GM12878 (cell line): Measurements from ENCODE around the gene KIF17. TPM values are rescaled to one million over a fixed set of nuclear protein-coding genes. Genes with fewer than 3 reads are reported as not detected.

Source experiments
- ATAC-seq: fragments of 200-7000 bp; cut with Tn5 transposase; 3 replicates; pipeline ENCODE4 v1.9.1; 2020; ENCODE audit warnings: mild to moderate bottlenecking, moderate library complexity
- BruUV-seq: library from RNA; stranded (reverse); fragments of 400-500 nt; replicated peaks from 2 replicates; lab custom pipeline; 2021; lab: Mats Ljungman, UMichigan
- CTCF ChIA-PET: fragments of 300-600 bp; sonication (Branson Sonifier 250); formaldehyde crosslinking; extraction: SDS; loops from one replicate; lab custom pipeline; 2021; ENCODE audit warnings: inconsistent platforms; lab: Yijun Ruan, JAX
- POLR2A ChIA-PET: fragments of 350-600 bp; formaldehyde crosslinking; extraction: SDS; loops from one replicate; lab custom pipeline; 2021; ENCODE audit warnings: inconsistent platforms; lab: Charles Lee
- RAD21 ChIA-PET: fragments of 300-600 bp; sonication (Branson Sonifier 250); formaldehyde crosslinking; loops from one replicate; lab custom pipeline; 2023; ENCODE audit warnings: antibody characterized with exemption; ENCODE audit not compliant: unreplicated experiment; lab: Charles Lee
- SMC1A ChIA-PET: fragments of 300-600 bp; sonication (Branson Sonifier 250); formaldehyde crosslinking; loops from one replicate; lab custom pipeline; 2023; ENCODE audit not compliant: unreplicated experiment, uncharacterized antibody; lab: Charles Lee
- DNase-seq: peaks from one replicate; pipeline ENCODE4 v3.0.0-alpha.2; 2011; ENCODE audit warnings: low read depth, low spot score
- FAIRE-seq: peaks from 3 replicates; lab custom pipeline; 2011; peaks lifted over from hg19 to GRCh38; lab: Jason Lieb, UNC
- H2AFZ ChIP-seq: 2 replicates; pipeline ENCODE4 v1.6.0; 2011; ENCODE audit warnings: low read depth, low read length, control low read depth; ENCODE audit not compliant: control insufficient read depth
- H3K27ac ChIP-seq: 2 replicates; pipeline ENCODE4 v1.5.1; 2011; ENCODE audit warnings: control low read depth; ENCODE audit not compliant: control insufficient read depth, insufficient read depth
- H3K27me3 ChIP-seq, 2 experiments: replicated peaks in 1 of 2; 2 replicates each; pipeline versions ENCODE4 v1.6.0 to v1.6.1; 2011; ENCODE audit warnings: low read length in 1 of 2; ENCODE audit not compliant: control insufficient read depth in 2 of 2, insufficient read depth in 2 of 2
- H3K36me3 ChIP-seq, 2 experiments: 2 replicates each; pipeline ENCODE4 v1.5.1; 2011; ENCODE audit warnings: low read length in 1 of 2; ENCODE audit not compliant: control insufficient read depth in 2 of 2, insufficient read depth in 2 of 2
- H3K4me1 ChIP-seq: 2 replicates; pipeline ENCODE4 v1.6.1; 2011; ENCODE audit warnings: mild to moderate bottlenecking, low read length, moderate library complexity, mixed read lengths; ENCODE audit not compliant: control insufficient read depth, insufficient read depth
- H3K4me2 ChIP-seq: 2 replicates; pipeline ENCODE4 v1.6.0; 2011; ENCODE audit warnings: control low read depth; ENCODE audit not compliant: control insufficient read depth, insufficient read depth
- H3K4me3 ChIP-seq: fragments of 200-600 bp; sonication (generic); 2 replicates; pipeline ENCODE4 v1.5.1; 2016
- H3K79me2 ChIP-seq: 2 replicates; pipeline ENCODE4 v1.6.0; 2011; ENCODE audit warnings: low read length; ENCODE audit not compliant: control insufficient read depth, insufficient read depth
- H3K9ac ChIP-seq: 2 replicates; pipeline ENCODE4 v1.8.0; 2011; ENCODE audit warnings: low read length, control low read depth, mixed read lengths; ENCODE audit not compliant: control insufficient read depth, insufficient read depth
- H3K9me3 ChIP-seq: replicated peaks from 3 replicates; pipeline ENCODE4 v1.5.1; 2011; ENCODE audit warnings: mild to moderate bottlenecking, low read length; ENCODE audit not compliant: control insufficient read depth, insufficient read depth
- H4K20me1 ChIP-seq: 2 replicates; pipeline ENCODE4 v1.6.0; 2011; ENCODE audit not compliant: control insufficient read depth, insufficient read depth
- ASH2L ChIP-seq: fragments of 300-600, 200-600 bp; sonication (generic); IDR thresholded peaks from 2 replicates; pipeline ENCODE4 v1.6.1; 2017; ENCODE audit warnings: low read depth, mild to moderate bottlenecking, borderline replicate concordance
- BCLAF1 ChIP-seq: fragments of 450-650 bp; IDR thresholded peaks from 2 replicates; pipeline ENCODE4 v1.6.1; 2017; ENCODE audit warnings: antibody characterized with exemption, mild to moderate bottlenecking, moderate library complexity
- E2F8 ChIP-seq: fragments of 450-650 bp; IDR thresholded peaks from 2 replicates; pipeline ENCODE4 v1.6.1; 2018; ENCODE audit warnings: mild to moderate bottlenecking, low read depth, moderate library complexity; ENCODE audit not compliant: partially characterized antibody
- KDM1A ChIP-seq: fragments of 200-600 bp; sonication (generic); IDR thresholded peaks from 2 replicates; pipeline ENCODE4 v1.6.1; 2016; ENCODE audit warnings: borderline replicate concordance
- PKNOX1 ChIP-seq: fragments of 450-650 bp; IDR thresholded peaks from 2 replicates; pipeline ENCODE4 v1.6.1; 2016; ENCODE audit warnings: mild to moderate bottlenecking
- POLR2A ChIP-seq: IDR thresholded peaks from 2 replicates; pipeline ENCODE4 v1.6.1; 2011; ENCODE audit warnings: low read depth, mild to moderate bottlenecking, low read length
- RAD21 ChIP-seq: IDR thresholded peaks from 2 replicates; pipeline ENCODE4 v1.6.1; 2011; ENCODE audit warnings: mild to moderate bottlenecking, low read depth, low read length, moderate library complexity; ENCODE audit not compliant: insufficient read depth
- RELB ChIP-seq: fragments of 450-650 bp; IDR thresholded peaks from 2 replicates; pipeline ENCODE4 v1.6.1; 2017; ENCODE audit warnings: low read depth, mild to moderate bottlenecking, moderate library complexity
- REST ChIP-seq: IDR thresholded peaks from 2 replicates; pipeline ENCODE4 v1.6.1; 2012; ENCODE audit warnings: mild to moderate bottlenecking, low read depth, low read length
- SMARCA5 ChIP-seq: fragments of 450-650 bp; IDR thresholded peaks from 2 replicates; pipeline ENCODE4 v1.6.1; 2017; ENCODE audit warnings: mild to moderate bottlenecking
- SREBF1 ChIP-seq: IDR thresholded peaks from 2 replicates; pipeline ENCODE4 v1.6.1; 2012; ENCODE audit warnings: mild to moderate bottlenecking, low read length
- STAT3 ChIP-seq: IDR thresholded peaks from 2 replicates; pipeline ENCODE4 v1.6.1; 2011; ENCODE audit warnings: low read depth, low read length, improper control_type of control experiment
- ZNF217 ChIP-seq: fragments of 450-650 bp; IDR thresholded peaks from 2 replicates; pipeline ENCODE4 v1.6.1; 2017; ENCODE audit warnings: antibody characterized with exemption, mild to moderate bottlenecking
- WGBS: methylation state at CpG from one replicate; pipeline ENCODE4 v1.1.6; 2016; ENCODE audit warnings: low lambda C conversion rate; ENCODE audit not compliant: insufficient replicate concordance, insufficient coverage; ENCODE audit errors: missing lambda C conversion rate; 5-methylcytosine and 5-hydroxymethylcytosine counted together
- in situ Hi-C: fragments of 300-500 bp; cut with MboI; formaldehyde crosslinking; loops from 9 replicates; pipeline ENCODE4 v1.14.3; 2018; ENCODE audit warnings: mixed read lengths
- intact Hi-C: fragments of 100-400 bp; cut with micrococcal nuclease; formaldehyde crosslinking; loops from one replicate; pipeline ENCODE4 v1.14.2; 2022; ENCODE audit not compliant: unreplicated experiment
- polyA plus RNA-seq, 11 experiments: library from polyadenylated mRNA; depleted of rRNA in 4 of 11; unstranded in 6 of 11; stranded (reverse) in 5 of 11; fragments of >200 nt; fragmentation: Nextera tagmentation in 4 of 11; fragmentation: Illumina TruSeq in 1 of 11; extraction: Ambion mirVana in 4 of 11; extraction: Trizol in 1 of 11; gene quantifications; 1 replicate in 1 of 11; 2 replicates in 10 of 11; pipeline versions ENCODE4 v1.2.1 to v1.2.3, GENCODE V29; 2011 to 2016; ENCODE audit warnings: inconsistent platforms in 2 of 11, missing spikeins in 2 of 11, low read depth in 1 of 11
- total RNA-seq, 4 experiments: library from RNA; depleted of rRNA in 3 of 4; stranded (reverse); fragments of >200 nt in 3 of 4; fragmentation: Illumina TruSeq in 1 of 4; extraction: Trizol in 1 of 4; gene quantifications; 2 replicates each; pipeline versions ENCODE4 v1.2.1 to v1.2.3, GENCODE V29; 2013 to 2021

The KIF17 gene
- total and polyA plus RNA-seq, 10 of the 15 experiments (the other 5 are each of a cell fraction or from before 2014, with no cell fraction given) = 0.01 to 0.10 (median 0.03) TPM; not detected in 7

- SMC1A ChIA-PET = no interaction called here
- H3K27me3 ChIP-seq = no peaks in the 10 kb centered on the region
- no TSS peak for BruUV-seq
- TF ChIP-seq SMARCA5 (no peak), RAD21 (no peak), BCLAF1 (no peak), PKNOX1 (no peak), RELB (no peak), SREBF1 (no peak), ASH2L (no peak), ZNF217 (no peak), KDM1A (no peak), POLR2A (no peak), STAT3 (no peak), E2F8 (no peak), REST (no peak)
These were observed 52.1 kb downstream of the KIF17 start for GRCh38 chr1:20665726-20666125.

More at GRCh38 chr1:20665726-20666125, 52.1 kb downstream of the KIF17 start:
- H3K27ac ChIP-seq = no peak overlapping the region
- no peaks in the 10 kb centered on the region for H3K9me3 ChIP-seq
- FAIRE-seq (no peak), ATAC-seq (no peak), DNase-seq (no peak)
- peaks cover 7% of the 10 kb centered on the region for H3K79me2 ChIP-seq
- ChIA-PET RAD21 (no interaction called here), POLR2A (no interaction called here), CTCF (no interaction called here)
- in situ Hi-C loops (no loop called here), intact Hi-C loops (no loop called here)
- no peak overlapping the region for H3K4me3 ChIP-seq
- H3K36me3 ChIP-seq = no peaks in the 10 kb centered on the region
- H3K9ac ChIP-seq = no peak overlapping the region
- no peak overlapping the region for H2AFZ ChIP-seq
- H3K4me2 ChIP-seq = no peak overlapping the region
- no peaks in the 10 kb centered on the region for H3K4me1 ChIP-seq
- no peaks in the 10 kb centered on the region for H4K20me1 ChIP-seq
- 66% methylated on average over 12 of the region's 12 CpGs for WGBS
